ENCODE data around the gene PTGDS.

PTGDS gene

GRCh38 chr9:136974817-136975535 is 2.3 kb upstream of the PTGDS start:
- DNase-seq: no peak

GRCh38 chr9:136975644-136976043 is 1.7 kb upstream of the PTGDS start:
- DNase-seq: no peak

- DNase-seq: no peak
Measured at GRCh38 chr9:136977649-136978072, 357 bp downstream of the PTGDS start.

DNA sequence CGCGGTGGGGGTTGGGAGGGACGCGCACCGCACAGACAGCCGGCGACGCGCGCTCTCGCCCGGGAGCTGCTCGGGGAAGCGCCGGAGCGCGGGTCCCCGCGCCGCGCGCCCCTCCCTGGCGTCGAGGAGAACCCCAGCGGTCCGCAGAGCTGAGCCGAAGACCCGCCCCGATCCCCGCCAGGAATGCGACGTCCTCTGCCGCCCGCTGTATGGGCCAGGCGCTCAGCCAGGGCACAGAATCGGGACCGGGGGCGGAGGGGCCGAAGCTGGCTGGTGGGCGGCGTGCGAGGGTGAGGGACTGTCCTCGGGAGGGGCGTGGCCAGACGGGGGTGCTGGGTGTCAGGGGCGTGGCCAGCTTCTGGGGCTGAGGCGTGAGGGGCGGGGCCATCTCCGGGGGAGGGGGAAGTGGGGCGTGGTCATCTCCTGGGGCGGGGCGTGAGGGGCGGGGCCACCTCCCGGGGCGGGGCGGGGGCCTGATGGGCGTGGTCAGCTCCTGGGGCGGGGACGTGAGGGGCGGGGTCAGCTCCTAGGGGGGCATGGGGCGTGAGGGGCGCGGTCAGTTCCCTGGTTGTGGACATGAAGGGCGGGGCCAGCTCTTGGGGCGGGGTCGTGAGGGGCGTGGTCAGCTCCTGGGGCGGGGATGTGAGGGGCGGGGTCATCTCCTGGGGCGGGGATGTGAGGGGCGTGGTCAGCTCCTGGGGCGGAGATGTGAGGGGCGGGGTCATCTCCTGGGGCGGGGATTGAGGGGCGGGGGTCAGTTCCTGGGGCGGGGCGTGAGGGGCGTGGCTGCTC is 965 bp downstream of the PTGDS start:
- peak; percentile 77 for DNase-seq

DNA sequence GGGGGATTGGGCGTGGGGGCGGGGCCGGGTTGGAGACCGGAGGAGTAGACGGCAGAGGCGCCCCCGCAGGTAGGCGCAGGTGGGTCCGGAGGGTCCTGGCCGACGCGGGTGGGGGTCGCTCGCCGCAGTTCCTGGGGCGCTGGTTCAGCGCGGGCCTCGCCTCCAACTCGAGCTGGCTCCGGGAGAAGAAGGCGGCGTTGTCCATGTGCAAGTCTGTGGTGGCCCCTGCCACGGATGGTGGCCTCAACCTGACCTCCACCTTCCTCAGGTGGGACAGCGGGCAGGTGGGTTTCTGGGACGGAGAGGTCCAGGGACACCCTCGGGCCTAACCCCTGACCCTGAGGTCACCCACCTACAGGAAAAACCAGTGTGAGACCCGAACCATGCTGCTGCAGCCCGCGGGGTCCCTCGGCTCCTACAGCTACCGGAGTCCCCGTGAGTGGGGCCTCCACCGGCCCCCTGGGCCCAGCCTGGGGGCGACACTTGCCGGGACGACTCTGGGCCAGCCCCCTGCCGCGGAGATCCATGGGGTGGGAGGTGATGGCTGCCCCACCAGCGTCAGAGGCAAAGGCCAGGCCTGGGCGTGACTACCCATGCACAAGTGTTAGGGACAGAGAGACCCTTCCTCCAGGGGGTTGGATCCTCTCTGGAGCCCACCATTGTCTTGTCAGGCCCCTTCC is 1.7 kb downstream of the PTGDS start:
- DNase-seq: no peak

GRCh38 chr9:136979769-136980587 is 2.7 kb downstream of the PTGDS start:
- DNase-seq: no peak

DNA sequence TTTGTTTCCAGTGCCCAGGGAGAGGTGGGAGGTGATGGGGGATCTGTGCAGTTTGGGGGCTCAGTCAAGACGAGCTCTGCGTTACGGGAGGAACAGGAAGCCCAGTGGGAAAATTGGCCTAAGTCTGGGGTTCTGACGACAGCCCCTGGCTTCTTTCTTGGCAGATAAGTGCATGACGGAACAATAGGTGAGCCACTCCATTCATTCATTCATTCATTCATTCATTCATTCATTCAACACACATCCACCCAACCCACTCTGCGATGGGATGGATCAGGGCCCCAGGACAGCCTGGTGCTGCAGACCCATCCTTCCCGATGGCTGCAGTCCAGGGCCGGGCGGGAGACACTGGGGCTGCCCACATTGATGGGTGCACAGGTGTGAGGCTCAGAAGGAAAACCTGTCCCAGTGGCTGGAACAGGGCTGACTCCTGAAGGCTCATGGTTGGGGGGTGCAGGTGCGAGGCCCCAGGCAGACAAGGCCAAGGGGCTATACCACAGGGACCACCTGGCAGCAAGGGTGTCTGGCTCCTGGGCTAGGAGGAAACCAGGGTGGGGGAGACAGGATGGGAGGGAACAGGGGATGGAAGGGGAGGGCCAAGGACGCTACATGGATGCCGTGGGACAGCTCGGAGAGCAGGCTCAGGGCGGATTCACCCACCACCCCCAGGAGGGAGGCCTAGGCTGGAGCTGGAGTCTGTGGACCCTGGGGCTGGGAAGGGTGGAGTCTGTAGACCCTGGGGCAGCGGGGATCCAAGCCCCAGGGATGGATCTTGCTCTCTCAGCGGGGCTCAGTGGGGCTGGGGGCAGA is 3.6 kb downstream of the PTGDS start:
- no peak for DNase-seq

DNA sequence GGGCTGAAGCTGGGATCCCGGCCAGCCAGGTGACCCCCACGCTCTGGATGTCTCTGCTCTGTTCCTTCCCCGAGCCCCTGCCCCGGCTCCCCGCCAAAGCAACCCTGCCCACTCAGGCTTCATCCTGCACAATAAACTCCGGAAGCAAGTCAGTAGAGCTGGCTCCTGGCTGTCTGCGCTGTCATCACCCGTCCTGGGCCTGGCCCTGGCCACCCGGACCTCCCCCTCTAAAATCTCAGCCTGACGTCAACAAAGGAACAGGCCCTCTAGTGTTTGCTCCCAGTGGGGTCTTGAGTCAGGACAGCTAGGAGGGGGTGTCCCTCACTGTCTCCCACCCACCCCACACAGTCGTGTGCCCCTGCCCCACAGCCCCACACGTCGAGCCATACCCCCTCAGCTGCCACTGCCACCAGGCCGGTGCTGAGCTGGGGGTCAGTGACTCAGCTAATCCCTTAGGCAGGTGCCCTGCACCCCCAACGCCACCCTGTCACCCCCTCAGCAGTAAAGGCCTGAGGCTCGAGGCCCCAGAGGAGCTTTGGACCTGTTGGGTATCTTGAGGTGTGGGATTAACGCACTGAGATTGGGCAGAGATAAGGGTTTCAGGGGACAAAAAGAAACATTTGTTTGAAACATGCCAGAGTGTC is 4.4 kb downstream of the PTGDS start:
- no peak for DNase-seq

DNA sequence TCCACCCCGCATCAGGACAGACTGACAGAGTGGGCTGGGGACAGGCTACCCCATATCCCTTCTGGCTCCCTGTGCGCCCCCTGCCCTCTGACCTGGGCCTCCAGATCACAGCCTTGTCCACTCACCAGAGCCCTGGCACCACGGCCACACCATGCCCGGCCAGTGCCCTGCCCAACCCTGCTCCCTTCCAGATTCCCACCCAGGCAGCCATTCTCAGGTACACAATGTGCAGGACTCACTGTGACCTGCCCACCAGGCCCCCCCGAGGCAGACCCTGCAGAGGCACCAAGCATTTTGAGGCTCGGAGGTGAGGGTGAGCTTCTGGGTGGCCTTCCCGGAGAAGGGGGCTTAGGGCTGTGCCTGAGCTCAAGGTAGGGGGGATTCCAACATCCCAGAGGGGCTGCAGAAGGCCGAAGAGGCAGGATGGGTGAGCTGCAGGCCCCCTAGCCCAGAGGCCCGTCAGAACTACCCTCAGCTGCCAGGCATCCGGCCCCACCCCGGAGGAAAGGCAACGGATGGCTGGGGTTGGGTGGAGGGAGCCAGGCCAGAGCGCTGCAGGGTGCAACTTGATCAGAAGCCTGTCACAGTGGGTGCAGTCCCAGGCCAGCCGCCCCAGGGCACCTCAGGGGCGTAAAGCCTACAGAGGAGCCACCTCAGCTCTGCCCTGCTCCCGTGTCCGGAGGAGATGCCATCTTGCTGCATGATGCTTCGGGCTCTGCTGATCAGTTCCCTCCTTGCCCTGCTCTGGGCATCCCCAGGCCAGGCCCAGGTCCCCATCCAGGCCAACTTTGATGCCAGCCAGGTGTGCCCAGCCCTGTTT is 5.1 kb downstream of the PTGDS start, which contains the start of gene LCNL1:
TSS of gene LCNL1 (plus strand) at position 762 of the 820 bp plus-strand sequence. CDS start 594 bp downstream, outside the sequence.
- no peak for DNase-seq

DNA sequence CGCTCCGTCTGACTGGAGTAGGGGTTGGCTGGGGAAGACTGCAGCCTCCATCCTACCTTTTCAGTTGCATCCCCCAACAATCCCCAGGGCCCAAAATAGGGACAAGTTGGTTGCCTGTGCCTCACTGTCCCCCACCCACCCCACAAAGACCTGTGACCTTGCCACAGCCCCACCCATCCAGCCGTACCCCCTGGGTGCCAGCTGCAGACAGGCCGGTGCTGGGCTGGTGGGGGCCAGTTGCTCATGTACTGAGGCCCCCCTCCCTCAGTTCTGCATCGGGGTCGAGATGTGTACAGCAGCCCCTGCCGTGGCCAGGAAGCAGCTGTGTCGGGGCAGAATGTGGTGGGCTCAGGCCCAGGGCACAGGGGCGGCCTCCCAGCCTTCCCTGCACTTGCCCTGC is 5.9 kb downstream of the PTGDS start:
- DNase-seq: no peak

DNA sequence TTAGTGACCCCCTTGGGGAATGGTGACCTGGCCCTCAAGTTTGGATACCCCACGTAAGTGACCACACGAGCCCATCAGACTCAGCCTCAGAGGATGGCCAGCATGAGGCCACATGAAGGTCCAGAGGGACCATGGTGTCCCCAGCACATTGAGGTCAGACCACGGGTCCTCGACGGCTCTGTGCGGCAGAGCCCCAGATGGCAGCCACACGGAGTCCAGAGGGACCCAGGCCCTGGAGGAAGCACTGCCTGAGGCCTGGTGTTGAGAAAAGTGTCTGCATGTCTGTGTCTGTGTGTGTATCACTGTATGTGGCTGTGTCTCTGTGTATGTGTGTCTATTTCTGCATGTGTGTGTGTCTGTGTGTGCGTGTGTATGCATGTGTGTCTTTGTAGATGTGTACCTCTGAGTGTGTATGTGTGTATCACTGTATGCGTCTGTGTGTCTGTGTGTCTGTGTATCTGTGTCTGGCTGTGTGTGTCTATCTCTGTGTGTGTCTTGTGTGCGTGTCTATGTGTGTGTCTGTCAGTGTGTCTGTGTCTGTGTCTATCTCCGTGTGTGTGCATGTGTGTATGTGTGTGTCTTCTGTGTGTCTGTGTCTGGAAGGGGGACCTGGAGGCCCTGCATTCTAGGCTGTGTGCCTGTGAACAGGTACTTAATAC is 6.5 kb downstream of the PTGDS start:
- no peak for DNase-seq

DNA sequence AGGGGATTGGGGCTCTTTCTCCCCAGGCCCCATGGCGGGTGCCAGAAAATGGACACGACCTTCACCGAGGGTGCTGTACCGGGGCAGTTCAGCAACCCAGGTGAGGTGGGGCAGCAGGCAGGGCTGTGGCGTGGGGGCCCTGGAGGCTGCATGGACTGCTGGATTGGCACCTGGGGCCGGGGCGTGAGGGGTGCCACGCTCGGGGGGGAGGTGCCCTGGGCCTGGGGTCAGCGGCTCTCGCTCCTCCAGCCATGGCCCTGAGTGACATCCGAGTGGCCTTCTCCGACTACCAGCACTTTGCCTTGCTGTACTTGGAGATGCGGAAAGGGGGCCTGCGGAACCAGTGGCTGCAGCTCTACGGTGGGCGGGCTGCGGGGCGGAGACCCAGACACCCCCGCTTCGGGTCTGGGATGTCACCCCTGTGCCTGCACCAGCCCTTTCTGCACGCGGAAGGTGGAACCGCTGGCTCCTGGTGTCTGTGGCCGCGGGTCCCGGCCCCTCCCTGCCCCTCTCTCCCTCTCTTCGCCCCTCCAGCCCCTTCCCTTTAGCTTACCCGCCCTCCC is 7.2 kb downstream of the PTGDS start:
- no peak for DNase-seq

GRCh38 chr9:136985027-136985602 is 7.8 kb downstream of the PTGDS start:
- DNase-seq: no peak

GRCh38 chr9:136985853-136986252 is 8.5 kb downstream of the PTGDS start:
- no peak for DNase-seq

DNA sequence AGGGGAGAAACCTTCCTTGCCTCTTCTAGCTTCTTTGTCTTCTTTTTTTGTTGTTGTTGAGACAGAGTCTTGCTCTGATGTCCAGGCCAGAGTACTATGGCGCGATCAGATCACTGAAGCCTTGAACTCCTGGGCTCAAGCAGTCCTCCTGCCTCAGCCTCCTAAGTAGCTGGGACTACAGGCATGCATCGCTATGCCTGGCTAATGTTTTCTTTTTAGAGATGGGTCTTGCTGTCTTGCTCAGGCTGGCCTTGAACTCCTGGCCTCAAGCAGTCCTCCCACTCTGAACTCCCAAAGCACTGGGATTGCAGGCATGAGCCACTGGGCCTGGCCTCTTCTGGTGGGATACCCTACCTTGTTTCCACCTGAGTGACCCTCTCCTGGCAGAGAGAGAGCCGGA is 11.6 kb downstream of the PTGDS start:
- no peak for DNase-seq

- no peak for DNase-seq
Measured at GRCh38 chr9:136990242-136990911, 13.1 kb downstream of the PTGDS start.

GRCh38 chr9:136991993-136992818 is 14.9 kb downstream of the PTGDS start, which contains the start of gene PAXX:
Gene PAXX, plus strand, starts transcription at chr9:136992422. Its CDS starts 22 bp downstream, at chr9:136992444.
- DNase-seq: peak; percentile 93
